HS-27A (cell line): ENCODE measurements around the gene DNAJC2.
"Not testable (repeated sequence)": the region's sequence is repeated elsewhere in the genome, so short reads cannot be mapped to it uniquely, and the experiment has no call there.

ENCODE experiments used
- DNase-seq: peaks from one replicate; pipeline ENCODE4 v3.0.0-alpha.2; 2012; ENCODE audit warnings: low read depth, missing footprints

The DNAJC2 gene

GRCh38 chr7:103341466-103341865 lies 3.1 kb downstream of the DNAJC2 start:
- no peak for DNase-seq

GRCh38 chr7:103338864-103339263 lies 5.7 kb downstream of the DNAJC2 start:
- no peak for DNase-seq

GRCh38 chr7:103336761-103337160 lies 7.8 kb downstream of the DNAJC2 start:
- no peak for DNase-seq

DNA sequence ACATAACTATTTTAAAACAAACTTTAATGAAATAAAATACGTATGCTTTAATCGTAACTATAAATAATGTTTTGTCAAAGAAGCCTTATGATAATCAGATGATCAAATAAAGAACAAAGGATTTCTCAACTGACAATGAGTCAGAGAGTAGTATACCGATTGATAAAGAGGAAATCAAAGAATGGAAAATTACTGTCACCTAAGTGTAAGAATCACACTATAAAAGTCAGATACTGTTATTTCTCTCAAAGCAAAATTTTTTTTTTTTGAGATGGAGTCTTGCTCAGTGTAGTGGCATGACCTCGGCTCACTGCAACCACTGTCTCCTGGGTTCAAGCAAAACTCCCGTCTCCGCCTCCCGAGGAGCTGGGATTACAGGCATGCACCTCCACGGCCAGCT lies 18.8 kb downstream of the DNAJC2 start:
- no peak for DNase-seq

DNA sequence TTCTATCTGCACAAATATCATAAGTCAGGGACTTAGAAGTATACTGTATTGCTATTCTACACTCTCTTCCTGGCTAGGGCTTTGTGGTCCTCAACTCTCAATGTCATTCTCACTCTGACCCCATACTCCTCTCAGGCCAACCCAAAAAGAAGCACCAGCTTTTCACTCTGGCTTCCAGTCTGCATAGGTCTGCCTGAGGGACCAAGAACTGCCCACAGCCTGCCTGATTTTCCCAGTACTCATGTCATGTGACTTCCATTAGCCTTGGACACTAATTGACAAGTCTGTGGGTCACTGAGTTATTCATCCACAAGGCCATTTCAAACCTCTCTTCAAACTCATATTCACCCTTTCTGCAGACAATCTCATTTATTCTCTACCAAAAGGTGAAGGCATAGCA lies 27.6 kb downstream of the DNAJC2 start:
- no peak for DNase-seq

DNA sequence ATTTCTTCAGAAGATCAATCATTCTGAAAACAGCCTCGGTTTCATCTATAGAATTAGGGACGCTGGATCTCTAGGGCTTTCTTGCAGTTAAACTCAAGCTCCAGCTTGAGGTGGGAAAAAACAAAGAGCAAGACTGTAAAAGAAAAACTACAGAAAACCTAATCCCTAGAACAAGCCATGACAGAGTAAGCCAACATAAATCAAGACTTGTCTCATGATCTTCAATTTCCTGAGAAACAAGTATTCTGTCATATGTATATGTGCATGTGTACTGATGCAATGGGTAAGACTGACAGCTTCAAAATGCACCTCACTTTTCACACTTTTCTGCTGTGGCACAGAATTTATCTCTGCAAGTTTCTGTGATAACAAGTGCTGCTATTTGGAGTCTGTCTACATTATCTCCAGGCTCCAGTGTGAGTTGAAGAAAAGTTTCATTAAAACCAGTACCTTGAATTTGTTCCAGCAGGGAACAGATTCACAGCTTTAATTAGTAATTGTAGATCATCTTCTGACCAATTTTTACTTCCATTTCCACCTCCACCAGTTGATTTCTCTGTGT lies 28.1 kb downstream of the DNAJC2 start:
- no peak for DNase-seq

GRCh38 chr7:103314852-103315251 lies 29.7 kb downstream of the DNAJC2 start:
- DNase-seq = no peak

DNA sequence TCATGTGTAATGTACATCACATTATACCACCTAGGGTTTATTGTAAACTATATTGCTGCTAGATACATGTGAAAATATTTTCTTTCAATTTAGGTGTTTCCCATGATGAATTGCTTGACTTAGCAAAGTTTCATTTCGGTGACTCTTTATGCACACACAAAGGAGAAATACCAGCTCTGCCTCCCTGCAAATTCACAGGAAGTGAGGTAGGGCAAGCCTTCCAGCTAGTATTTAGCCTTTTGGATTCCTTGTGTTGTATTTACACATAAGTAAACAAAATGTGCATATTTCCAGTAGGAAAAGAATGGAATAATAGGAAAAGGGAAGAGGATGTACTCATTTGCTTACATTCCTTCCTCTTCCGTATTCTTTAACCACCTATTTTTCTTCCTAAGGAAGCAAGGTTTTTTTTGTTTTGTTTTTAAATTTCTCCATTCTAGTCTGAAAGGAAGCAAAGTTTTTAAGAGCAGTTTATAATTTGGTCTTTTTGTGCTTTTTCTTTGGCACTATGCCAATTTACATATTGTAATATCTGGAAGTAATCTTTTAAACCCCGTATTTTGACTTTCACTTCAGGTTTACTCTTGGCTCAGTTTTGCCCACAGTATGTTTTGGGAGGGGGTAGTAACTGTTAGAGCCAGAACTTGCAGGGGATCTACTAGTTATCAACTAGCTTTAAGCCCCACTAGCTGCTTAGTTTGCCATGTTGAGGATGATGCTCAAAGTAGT lies 36.9 kb downstream of the DNAJC2 start:
- no peak for DNase-seq

DNA sequence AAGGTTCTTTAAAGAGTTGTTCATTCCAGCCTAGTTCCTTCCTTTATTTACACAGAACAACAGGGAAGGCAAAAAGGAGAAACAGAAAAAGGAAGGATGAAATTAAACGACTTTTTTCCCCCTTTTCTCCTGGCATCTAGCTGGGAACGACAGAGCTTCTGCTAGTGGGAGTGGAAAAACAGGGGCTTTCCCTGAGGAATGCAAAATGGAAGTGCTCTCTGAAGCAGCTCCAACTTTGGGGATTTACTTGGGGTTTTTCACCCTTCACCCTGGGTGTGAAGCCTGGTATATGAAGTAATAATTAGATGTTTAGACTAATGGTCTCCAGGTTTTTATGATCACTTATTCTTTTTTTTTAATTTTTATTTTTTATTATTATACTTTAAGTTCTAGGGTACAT lies 43.1 kb downstream of the DNAJC2 start:
- no peak for DNase-seq

GRCh38 chr7:103299660-103300059 lies 44.9 kb downstream of the DNAJC2 start:
- DNase-seq = no peak

DNA sequence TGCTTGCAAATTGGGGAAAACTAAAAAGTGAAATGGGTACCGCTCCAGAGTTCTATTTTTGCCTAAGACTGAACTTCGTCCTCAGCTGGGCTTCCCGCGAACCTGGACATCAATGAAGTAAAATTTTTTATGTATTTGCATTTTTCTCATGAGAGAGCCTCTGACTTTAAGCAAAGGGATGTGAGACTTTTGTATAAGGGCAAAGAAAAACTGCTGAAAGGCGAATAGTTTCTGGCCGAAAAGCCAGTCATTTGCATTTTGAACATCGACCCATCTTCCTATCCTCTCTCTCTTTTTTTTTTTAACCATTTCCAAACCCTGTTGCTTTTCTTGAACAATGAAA lies 46.8 kb downstream of the DNAJC2 start:
- DNase-seq = no peak

- DNase-seq = peak; percentile 64
Measured at GRCh38 chr7:103296901-103297836, 47.4 kb downstream of the DNAJC2 start, which contains the start of gene PMPCB. PMPCB (plus strand) TSS chr7:103297435; CDS start chr7:103297460, 25 bp downstream.

- no peak for DNase-seq
Measured at GRCh38 chr7:103293526-103293925, 51.0 kb downstream of the DNAJC2 start.

DNA sequence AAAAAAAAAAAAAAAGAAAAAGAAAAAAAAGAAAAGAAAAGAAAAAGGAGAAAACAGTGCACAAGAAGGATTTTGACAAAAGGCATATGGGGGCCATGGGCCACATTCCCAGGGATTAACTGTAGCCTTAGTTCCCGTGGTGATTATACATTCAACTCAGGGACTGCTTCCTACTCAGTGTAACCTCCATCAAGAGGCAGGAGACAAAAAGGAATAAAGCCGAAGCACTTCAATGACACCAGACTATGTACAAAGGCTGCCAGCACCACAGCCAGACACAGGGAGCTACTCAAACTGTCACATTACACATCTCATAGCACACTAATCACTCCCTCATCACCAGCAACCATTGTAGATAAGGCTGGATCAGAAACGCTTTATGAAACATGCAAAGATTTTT lies 52.4 kb downstream of the DNAJC2 start:
- DNase-seq = no peak

GRCh38 chr7:103282802-103283427 lies 61.7 kb downstream of the DNAJC2 start:
- DNase-seq = not testable (repeated sequence)

DNA sequence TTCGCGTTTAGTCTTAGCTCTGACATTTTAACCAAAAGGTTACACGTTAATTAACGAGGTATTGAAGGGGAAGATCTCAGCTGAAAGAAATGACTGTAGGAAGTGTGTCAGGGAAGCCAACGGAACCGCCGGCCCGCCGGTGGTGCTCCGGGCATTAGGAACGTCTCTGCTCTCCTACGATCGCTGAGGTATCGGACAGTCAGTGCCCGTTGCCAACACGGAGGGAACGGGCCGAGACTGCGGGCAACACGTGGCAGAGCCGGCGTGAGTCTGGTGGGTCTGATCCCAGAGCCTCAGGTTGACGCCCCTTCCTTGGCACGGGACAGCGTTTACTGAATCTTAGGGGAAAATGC lies 63.8 kb downstream of the DNAJC2 start:
- not testable (repeated sequence) for DNase-seq

- peak; percentile 17 for DNase-seq
Measured at GRCh38 chr7:103279963-103280802, 64.4 kb downstream of the DNAJC2 start.

DNA sequence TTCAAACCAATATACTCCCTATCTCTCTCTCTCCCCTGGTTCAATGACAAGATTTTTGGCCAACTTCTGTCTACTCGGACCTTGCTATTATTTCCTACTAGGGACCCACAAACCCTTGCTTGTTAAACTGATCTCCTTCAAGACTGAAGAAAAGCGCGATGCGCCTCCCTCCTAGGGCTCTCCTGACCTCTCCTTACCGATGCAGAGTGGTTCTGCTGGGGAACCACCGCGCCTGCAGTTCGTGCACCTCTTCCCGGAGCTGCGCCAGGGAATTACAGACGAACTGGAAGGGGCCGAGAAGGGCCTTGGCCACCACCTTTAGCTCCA lies 65.0 kb downstream of the DNAJC2 start:
- not testable (repeated sequence) for DNase-seq

DNA sequence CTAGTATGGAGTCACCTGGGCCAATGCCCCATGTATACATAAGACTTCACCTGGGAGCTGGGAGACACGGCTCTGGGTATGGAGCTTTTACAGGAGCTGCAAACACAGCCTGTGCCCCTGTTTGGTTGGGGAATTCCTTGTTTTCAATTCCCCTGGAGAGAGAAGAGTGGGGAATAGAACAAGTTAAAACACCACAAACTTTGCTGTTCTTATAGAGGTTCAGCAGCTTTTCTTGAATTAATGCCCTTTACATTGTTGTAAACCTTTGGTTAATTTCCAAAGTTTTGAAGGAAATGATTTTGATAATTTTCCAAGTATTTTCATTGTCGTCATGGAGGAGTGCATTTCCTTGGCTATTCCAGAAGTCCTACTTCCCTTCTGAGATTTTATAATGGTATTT lies 66.4 kb downstream of the DNAJC2 start:
- DNase-seq = not testable (repeated sequence)

- DNase-seq = not testable (repeated sequence)
Measured at GRCh38 chr7:103274867-103275266, 69.7 kb downstream of the DNAJC2 start.

DNA sequence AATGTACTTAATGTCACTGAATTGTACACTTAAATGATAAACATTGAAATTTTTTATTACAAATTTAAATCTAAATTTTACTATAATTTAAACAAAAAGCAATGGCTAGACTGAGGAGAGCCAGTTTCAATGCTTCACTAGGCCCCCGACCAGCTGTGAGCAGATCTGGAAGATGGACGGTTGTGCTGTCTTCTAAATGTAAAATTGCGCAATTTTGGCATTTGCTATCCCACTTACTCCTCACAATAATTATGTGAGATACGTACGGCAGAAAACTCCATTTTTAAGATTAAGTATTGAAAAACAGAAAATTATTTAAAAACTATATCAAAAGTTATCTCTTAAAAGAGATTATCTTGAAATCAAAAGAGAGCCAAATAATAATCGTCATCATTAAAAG lies 71.2 kb downstream of the DNAJC2 start:
- not testable (repeated sequence) for DNase-seq

- not testable (repeated sequence) for DNase-seq
Measured at GRCh38 chr7:103266229-103266628, 78.3 kb downstream of the DNAJC2 start.
